Uterus (tissue), 4 donors: ENCODE measurements around the gene RANBP10. TPM values are rescaled to one million over a fixed set of nuclear protein-coding genes. Genes with fewer than 3 reads are reported as not detected.

Source experiments
- DNase-seq, 2 donors: peaks; one replicate each; pipeline ENCODE4 v3.0.0-alpha.2; 2019 to 2020
- H3K27ac ChIP-seq, 2 donors: fragments of 200-600 bp; sonication (generic); 1 replicate in 1 of 2; 2 replicates in 1 of 2; pipeline ENCODE4 v1.5.1; 2016 to 2018
- H3K27me3 ChIP-seq, 2 donors: fragments of 200-600 bp; sonication (generic); one replicate each; pipeline ENCODE4 v1.5.1; 2018 to 2019; ENCODE audit warnings: control low read depth in 1 of 2
- H3K36me3 ChIP-seq, 2 donors: fragments of 200-600 bp; sonication (generic); one replicate each; pipeline ENCODE4 v1.5.1; 2019; ENCODE audit warnings: control low read depth in 1 of 2
- H3K4me1 ChIP-seq, 2 donors: fragments of 200-600 bp; sonication (generic); one replicate each; pipeline ENCODE4 v1.5.1; 2018 to 2019; ENCODE audit warnings: control low read depth in 1 of 2
- H3K4me3 ChIP-seq, 2 donors: fragments of 200-600 bp; sonication (generic); 1 replicate in 1 of 2; 2 replicates in 1 of 2; pipeline ENCODE4 v1.5.1; 2018 to 2019; ENCODE audit warnings: mild to moderate bottlenecking in 1 of 2
- H3K9me3 ChIP-seq, 2 donors: fragments of 200-600 bp; sonication (generic); one replicate each; pipeline ENCODE4 v1.5.1; 2019; ENCODE audit warnings: control low read depth in 1 of 2
- CTCF ChIP-seq, 4 experiments: fragments of 200-600 bp in 2 of 4; fragments of 450-650 bp in 2 of 4; sonication (generic) in 2 of 4; IDR thresholded peaks; one replicate each; pipeline ENCODE4 v1.5.1; 2016 to 2019; ENCODE audit warnings: antibody characterized with exemption in 4 of 4, mild to moderate bottlenecking in 2 of 4, moderate library complexity in 1 of 4
- POLR2A ChIP-seq, 2 donors: fragments of 450-650 bp; IDR thresholded peaks; one replicate each; pipeline ENCODE4 v1.6.1; 2016; ENCODE audit warnings: antibody characterized with exemption in 2 of 2, mild to moderate bottlenecking in 1 of 2, moderate library complexity in 1 of 2
- intact Hi-C: fragments of 100-400 bp; cut with DNase I; formaldehyde crosslinking; loops from one replicate; pipeline ENCODE4 v1.15.1; 2023; ENCODE audit warnings: low total_unique reads
- total RNA-seq, 4 donors: library from RNA; depleted of rRNA in 3 of 4; stranded (reverse); fragments of >200 nt in 3 of 4; gene quantifications; one replicate each; pipeline versions ENCODE4 v1.1.0 to v1.2.4, GENCODE V29; 2014 to 2023
- donor health status: DM: yes; HTN: yes; CAD: no.

The RANBP10 gene
- total RNA-seq, 4 donors from 2014 or later: 4.9 to 22.7 (median 8.5) TPM

GRCh38 chr16:67731753-67732095 is 74.6 kb downstream of the RANBP10 start:
- intact Hi-C loops: no loop called here
- Histone ChIP-seq H3K4me3 (no peak overlapping the region), H3K27ac (no peak overlapping the region), H3K4me1 (no peaks in the 10 kb centered on the region), H3K27me3 (no peaks in the 10 kb centered on the region), H3K36me3 (no peaks in the 10 kb centered on the region), H3K9me3 (no peaks in the 10 kb centered on the region)
- TF ChIP-seq CTCF (IDR thresholded peaks at IDR 0.05) (no peak), POLR2A (IDR thresholded peaks at IDR 0.05) (no peak)
- DNase-seq: no peak

GRCh38 chr16:67731071-67731752 is 75.1 kb downstream of the RANBP10 start:
- no peak for DNase-seq
- H3K36me3 ChIP-seq: no peaks in the 10 kb centered on the region

GRCh38 chr16:67730326-67730725 is 76.0 kb downstream of the RANBP10 start:
- Histone ChIP-seq H3K9me3 (no peaks in the 10 kb centered on the region), H3K36me3 (no peaks in the 10 kb centered on the region), H3K27ac (no peak overlapping the region), H3K4me3 (no peak overlapping the region), H3K4me1 (no peaks in the 10 kb centered on the region), H3K27me3 (no peaks in the 10 kb centered on the region)
- intact Hi-C loops: no loop called here
- no peak for TF ChIP-seq POLR2A (IDR thresholded peaks at IDR 0.05)
- TF ChIP-seq CTCF (IDR thresholded peaks at IDR 0.05): no peak
- no peak for DNase-seq

More at GRCh38 chr16:67731071-67731752, 75.1 kb downstream of the RANBP10 start:
- Histone ChIP-seq H3K4me3 (no peak overlapping the region), H3K9me3 (no peaks in the 10 kb centered on the region), H3K27ac (no peak overlapping the region), H3K4me1 (no peaks in the 10 kb centered on the region), H3K27me3 (no peaks in the 10 kb centered on the region)
- intact Hi-C loops: no loop called here
- TF ChIP-seq CTCF (IDR thresholded peaks at IDR 0.05): no peak
- TF ChIP-seq POLR2A (IDR thresholded peaks at IDR 0.05): no peak

- intact Hi-C loops: no loop called here
- no peaks in the 10 kb centered on the region for H3K36me3 ChIP-seq
Measured at GRCh38 chr16:67729636-67730248, 76.6 kb downstream of the RANBP10 start.

More at GRCh38 chr16:67729636-67730248, 76.6 kb downstream of the RANBP10 start:
- Histone ChIP-seq H3K4me3 (no peak overlapping the region), H3K27ac (no peak overlapping the region), H3K4me1 (no peaks in the 10 kb centered on the region), H3K9me3 (no peaks in the 10 kb centered on the region), H3K27me3 (no peaks in the 10 kb centered on the region)
- TF ChIP-seq POLR2A (IDR thresholded peaks at IDR 0.05) (no peak), CTCF (IDR thresholded peaks at IDR 0.05) (no peak)
- DNase-seq: no peak
